WTC11 (cell line): ENCODE measurements around the gene AKT1S1. TPM values are rescaled to one million over a fixed set of nuclear protein-coding genes. Genes with fewer than 3 reads are reported as not detected.

ENCODE experiments used
- ARID4B ChIP-seq: sonication (generic); formaldehyde crosslinking; IDR thresholded peaks from 2 replicates; pipeline ENCODE4 v1.8.0; 2023; ENCODE audit warnings: missing genetic modification reagents, mild to moderate bottlenecking, borderline replicate concordance
- ATF1 ChIP-seq: sonication (generic); formaldehyde crosslinking; IDR thresholded peaks from 2 replicates; pipeline ENCODE4 v1.8.1; 2023; ENCODE audit warnings: mild to moderate bottlenecking, moderate library complexity, missing genetic modification reagents
- CREB1 ChIP-seq: sonication (generic); formaldehyde crosslinking; IDR thresholded peaks from 2 replicates; pipeline ENCODE4 v1.8.0; 2023; ENCODE audit warnings: mild to moderate bottlenecking, missing genetic modification reagents
- CTCF ChIP-seq: fragments of 200-600 bp; IDR thresholded peaks from 2 replicates; pipeline ENCODE4 v1.8.0; 2022; ENCODE audit warnings: antibody characterized with exemption
- FOXJ3 ChIP-seq: sonication (generic); formaldehyde crosslinking; IDR thresholded peaks from 2 replicates; pipeline ENCODE4 v1.9.0; 2021; ENCODE audit warnings: missing genetic modification reagents, mild to moderate bottlenecking, borderline replicate concordance
- FOXP4 ChIP-seq: sonication (generic); formaldehyde crosslinking; IDR thresholded peaks from 2 replicates; pipeline ENCODE4 v1.8.0; 2022; ENCODE audit warnings: mild to moderate bottlenecking, missing genetic modification reagents
- JUN ChIP-seq: sonication (generic); formaldehyde crosslinking; IDR thresholded peaks from 2 replicates; pipeline ENCODE4 v1.8.0; 2023; ENCODE audit warnings: mild to moderate bottlenecking, missing genetic modification reagents
- NFYB ChIP-seq: sonication (generic); formaldehyde crosslinking; conservative IDR thresholded peaks from 2 replicates; pipeline ENCODE4 v1.8.0; 2022; ENCODE audit warnings: low read depth, missing genetic modification reagents
- NR1H2 ChIP-seq: sonication (generic); formaldehyde crosslinking; IDR thresholded peaks from 2 replicates; pipeline ENCODE4 v1.9.0; 2021; ENCODE audit warnings: mild to moderate bottlenecking, moderate library complexity, missing genetic modification reagents
- PRDM15 ChIP-seq: sonication (generic); formaldehyde crosslinking; IDR thresholded peaks from 2 replicates; pipeline ENCODE4 v1.8.0; 2022; ENCODE audit warnings: missing genetic modification reagents
- PRRX2 ChIP-seq: fragments of 250-450 bp; sonication (Bioruptor Pico); IDR thresholded peaks from 2 replicates; pipeline ENCODE4 v1.8.0; 2021; ENCODE audit warnings: mild to moderate bottlenecking
- RORB ChIP-seq: fragments of 250-450 bp; sonication (Bioruptor Pico); IDR thresholded peaks from 2 replicates; pipeline ENCODE4 v1.9.0; 2021; ENCODE audit warnings: mild to moderate bottlenecking
- SMAD3 ChIP-seq: sonication (generic); formaldehyde crosslinking; IDR thresholded peaks from 2 replicates; pipeline ENCODE4 v1.8.0; 2022; ENCODE audit warnings: missing genetic modification reagents, mild to moderate bottlenecking, borderline replicate concordance
- SMAD4 ChIP-seq: sonication (generic); formaldehyde crosslinking; IDR thresholded peaks from 2 replicates; pipeline ENCODE4 v1.8.0; 2022; ENCODE audit warnings: mild to moderate bottlenecking, missing genetic modification reagents
- ZNF121 ChIP-seq: sonication (generic); formaldehyde crosslinking; IDR thresholded peaks from 2 replicates; pipeline ENCODE4 v1.8.0; 2023; ENCODE audit warnings: missing genetic modification reagents
- ZNF263 ChIP-seq: sonication (generic); formaldehyde crosslinking; IDR thresholded peaks from 2 replicates; pipeline ENCODE4 v1.8.1; 2022; ENCODE audit warnings: low read depth, mild to moderate bottlenecking, moderate library complexity, missing genetic modification reagents
- total RNA-seq: library from RNA; stranded (reverse); gene quantifications from 3 replicates; pipeline ENCODE4 v1.2.3, GENCODE V29; 2021
- TF ChIP-seq, protein P1 (sequence below): sonication (generic); formaldehyde crosslinking; IDR thresholded peaks from 2 replicates; pipeline ENCODE4 v1.8.1; 2023; ENCODE audit warnings: mild to moderate bottlenecking, missing genetic modification reagents, borderline replicate concordance
- TF ChIP-seq, protein P2 (sequence below): fragments of 250-450 bp; sonication (Bioruptor Pico); IDR thresholded peaks from 2 replicates; pipeline ENCODE4 v2.1.2; 2022; ENCODE audit warnings: mild to moderate bottlenecking, moderate library complexity
- TF ChIP-seq, protein P3 (sequence below): fragments of 250-450 bp; sonication (Bioruptor Pico); IDR thresholded peaks from 2 replicates; pipeline ENCODE4 v1.8.0; 2021; ENCODE audit warnings: mild to moderate bottlenecking

Gene AKT1S1
- total RNA-seq, 1 experiment from 2014 or later = 47.8 TPM

DNA sequence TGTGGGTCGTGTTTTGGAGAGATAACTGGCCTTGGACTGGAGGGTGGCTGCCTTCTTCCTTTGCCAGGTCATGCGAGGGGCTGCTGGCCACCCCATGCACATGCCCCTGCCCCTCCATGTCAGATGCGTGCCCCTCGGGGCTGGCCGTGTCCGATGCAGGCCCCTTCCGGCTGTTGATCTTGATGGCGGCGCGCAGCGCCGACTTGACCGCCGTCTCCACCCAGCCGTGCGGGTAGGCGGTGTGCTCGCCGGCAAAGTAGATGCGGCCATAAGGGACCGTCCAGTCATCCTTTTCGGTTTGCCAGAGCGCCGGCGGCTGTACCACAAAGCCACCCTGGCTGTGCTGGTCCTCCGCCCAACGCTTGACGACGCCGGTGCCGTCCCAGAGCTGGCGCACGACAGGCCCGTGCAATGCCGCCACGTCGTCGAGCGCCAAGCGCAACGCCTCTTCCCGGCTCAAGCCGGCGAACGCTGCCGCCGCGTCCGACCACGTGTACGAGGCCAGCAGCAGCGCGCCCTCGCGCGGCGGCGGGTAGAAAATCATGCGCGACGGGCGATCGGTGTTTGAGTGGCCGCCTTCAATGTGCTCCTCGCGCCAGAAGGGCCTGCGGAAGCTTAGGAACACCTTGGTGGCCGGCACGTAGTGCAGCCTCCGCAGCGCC, 12.7 kb upstream of the AKT1S1 start (continued):
- TF ChIP-seq, protein P1, sequence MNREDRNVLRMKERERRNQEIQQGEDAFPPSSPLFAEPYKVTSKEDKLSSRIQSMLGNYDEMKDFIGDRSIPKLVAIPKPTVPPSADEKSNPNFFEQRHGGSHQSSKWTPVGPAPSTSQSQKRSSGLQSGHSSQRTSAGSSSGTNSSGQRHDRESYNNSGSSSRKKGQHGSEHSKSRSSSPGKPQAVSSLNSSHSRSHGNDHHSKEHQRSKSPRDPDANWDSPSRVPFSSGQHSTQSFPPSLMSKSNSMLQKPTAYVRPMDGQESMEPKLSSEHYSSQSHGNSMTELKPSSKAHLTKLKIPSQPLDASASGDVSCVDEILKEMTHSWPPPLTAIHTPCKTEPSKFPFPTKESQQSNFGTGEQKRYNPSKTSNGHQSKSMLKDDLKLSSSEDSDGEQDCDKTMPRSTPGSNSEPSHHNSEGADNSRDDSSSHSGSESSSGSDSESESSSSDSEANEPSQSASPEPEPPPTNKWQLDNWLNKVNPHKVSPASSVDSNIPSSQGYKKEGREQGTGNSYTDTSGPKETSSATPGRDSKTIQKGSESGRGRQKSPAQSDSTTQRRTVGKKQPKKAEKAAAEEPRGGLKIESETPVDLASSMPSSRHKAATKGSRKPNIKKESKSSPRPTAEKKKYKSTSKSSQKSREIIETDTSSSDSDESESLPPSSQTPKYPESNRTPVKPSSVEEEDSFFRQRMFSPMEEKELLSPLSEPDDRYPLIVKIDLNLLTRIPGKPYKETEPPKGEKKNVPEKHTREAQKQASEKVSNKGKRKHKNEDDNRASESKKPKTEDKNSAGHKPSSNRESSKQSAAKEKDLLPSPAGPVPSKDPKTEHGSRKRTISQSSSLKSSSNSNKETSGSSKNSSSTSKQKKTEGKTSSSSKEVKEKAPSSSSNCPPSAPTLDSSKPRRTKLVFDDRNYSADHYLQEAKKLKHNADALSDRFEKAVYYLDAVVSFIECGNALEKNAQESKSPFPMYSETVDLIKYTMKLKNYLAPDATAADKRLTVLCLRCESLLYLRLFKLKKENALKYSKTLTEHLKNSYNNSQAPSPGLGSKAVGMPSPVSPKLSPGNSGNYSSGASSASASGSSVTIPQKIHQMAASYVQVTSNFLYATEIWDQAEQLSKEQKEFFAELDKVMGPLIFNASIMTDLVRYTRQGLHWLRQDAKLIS (CRISPR knock-in tag) = peak; percentile 100
- TF ChIP-seq JUN (CRISPR knock-in tag) = peak; percentile 99
- peak; percentile 66; the same call in 1 of the 2 replicates for TF ChIP-seq CTCF
- TF ChIP-seq CREB1 = peak; percentile 100
- peak; percentile 100 for TF ChIP-seq FOXP4 (CRISPR knock-in tag)
- no peak; the same call in 1 of the 2 replicates for TF ChIP-seq PRRX2 (CRISPR knock-in tag)
- TF ChIP-seq, protein P2, sequence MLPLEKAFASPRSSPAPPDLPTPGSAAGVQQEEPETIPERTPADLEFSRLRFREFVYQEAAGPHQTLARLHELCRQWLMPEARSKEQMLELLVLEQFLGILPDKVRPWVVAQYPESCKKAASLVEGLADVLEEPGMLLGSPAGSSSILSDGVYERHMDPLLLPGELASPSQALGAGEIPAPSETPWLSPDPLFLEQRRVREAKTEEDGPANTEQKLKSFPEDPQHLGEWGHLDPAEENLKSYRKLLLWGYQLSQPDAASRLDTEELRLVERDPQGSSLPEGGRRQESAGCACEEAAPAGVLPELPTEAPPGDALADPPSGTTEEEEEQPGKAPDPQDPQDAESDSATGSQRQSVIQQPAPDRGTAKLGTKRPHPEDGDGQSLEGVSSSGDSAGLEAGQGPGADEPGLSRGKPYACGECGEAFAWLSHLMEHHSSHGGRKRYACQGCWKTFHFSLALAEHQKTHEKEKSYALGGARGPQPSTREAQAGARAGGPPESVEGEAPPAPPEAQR = 0 out of 2 replicates have a peak, but pooled peaks have one; percentile 5
- TF ChIP-seq, protein P3, sequence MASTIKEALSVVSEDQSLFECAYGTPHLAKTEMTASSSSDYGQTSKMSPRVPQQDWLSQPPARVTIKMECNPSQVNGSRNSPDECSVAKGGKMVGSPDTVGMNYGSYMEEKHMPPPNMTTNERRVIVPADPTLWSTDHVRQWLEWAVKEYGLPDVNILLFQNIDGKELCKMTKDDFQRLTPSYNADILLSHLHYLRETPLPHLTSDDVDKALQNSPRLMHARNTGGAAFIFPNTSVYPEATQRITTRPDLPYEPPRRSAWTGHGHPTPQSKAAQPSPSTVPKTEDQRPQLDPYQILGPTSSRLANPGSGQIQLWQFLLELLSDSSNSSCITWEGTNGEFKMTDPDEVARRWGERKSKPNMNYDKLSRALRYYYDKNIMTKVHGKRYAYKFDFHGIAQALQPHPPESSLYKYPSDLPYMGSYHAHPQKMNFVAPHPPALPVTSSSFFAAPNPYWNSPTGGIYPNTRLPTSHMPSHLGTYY = no peak
- TF ChIP-seq SMAD4 = peak; percentile 99
- TF ChIP-seq ARID4B = peak; percentile 100
- TF ChIP-seq NFYB (CRISPR knock-in tag) = peak; percentile 64
- TF ChIP-seq ZNF263 = peak; percentile 90
- peak; percentile 82 for TF ChIP-seq PRDM15 (CRISPR knock-in tag)
- peak; percentile 95 for TF ChIP-seq NR1H2 (CRISPR knock-in tag)
- TF ChIP-seq ZNF121 (CRISPR knock-in tag) = peak; percentile 82; the same call in 1 of the 2 replicates
- TF ChIP-seq FOXJ3 (CRISPR knock-in tag) = 0 out of 2 replicates have a peak, but pooled peaks have one; percentile 90
- TF ChIP-seq SMAD3 = peak; percentile 100
- TF ChIP-seq ATF1 = peak; percentile 99
- TF ChIP-seq RORB = no peak
